Osteoblast (primary cell): ENCODE measurements around the gene ARFGAP1. TPM values are rescaled to one million over a fixed set of nuclear protein-coding genes. Genes with fewer than 3 reads are reported as not detected.
A peak's percentile ranks its signal among the peaks of the same experiment; 100 is the strongest.
"Not testable (repeated sequence)": the region's sequence is repeated elsewhere in the genome, so short reads cannot be mapped to it uniquely, and the experiment has no call there.

ENCODE experiments used
- DNase-seq: peaks from one replicate; pipeline ENCODE4 v3.0.0; 2011; ENCODE audit warnings: low spot score, mixed read lengths; ENCODE audit not compliant: insufficient read length; ENCODE audit errors: missing footprints
- H2AFZ ChIP-seq: 2 replicates; pipeline ENCODE4 v1.6.0; 2011; ENCODE audit warnings: mild to moderate bottlenecking, low read length
- H3K27ac ChIP-seq: 2 replicates; pipeline ENCODE4 v1.5.1; 2011; ENCODE audit warnings: mild to moderate bottlenecking, low read depth, low read length, moderate library complexity
- H3K27me3 ChIP-seq: 2 replicates; pipeline ENCODE4 v1.6.0; 2012; ENCODE audit warnings: mild to moderate bottlenecking, control low read depth, inconsistent platforms, low read length, moderate library complexity; ENCODE audit not compliant: insufficient read depth
- H3K36me3 ChIP-seq: 2 replicates; pipeline ENCODE4 v1.5.1; 2011; ENCODE audit warnings: mild to moderate bottlenecking, low read length, control low read depth, moderate library complexity; ENCODE audit not compliant: insufficient read depth
- H3K4me1 ChIP-seq: 2 replicates; pipeline ENCODE4 v1.5.1; 2011; ENCODE audit warnings: mild to moderate bottlenecking, low read length, control low read depth, moderate library complexity; ENCODE audit not compliant: insufficient read depth
- H3K4me2 ChIP-seq: 2 replicates; pipeline ENCODE4 v1.6.0; 2011; ENCODE audit warnings: mild to moderate bottlenecking, low read length; ENCODE audit not compliant: insufficient read depth
- H3K4me3 ChIP-seq: fragments of 200-600 bp; sonication (generic); 3 replicates; pipeline ENCODE4 v1.5.1; 2012; ENCODE audit warnings: mild to moderate bottlenecking, low read length, inconsistent platforms; ENCODE audit not compliant: insufficient read depth
- H3K79me2 ChIP-seq: 2 replicates; pipeline ENCODE4 v1.6.0; 2012; ENCODE audit warnings: mild to moderate bottlenecking, low read length, control low read depth, inconsistent platforms; ENCODE audit not compliant: insufficient read depth
- H3K9me3 ChIP-seq: 2 replicates; pipeline ENCODE4 v1.5.1; 2011; ENCODE audit warnings: low read depth, low read length, control low read depth
- H4K20me1 ChIP-seq: 2 replicates; pipeline ENCODE4 v1.6.0; 2012; ENCODE audit warnings: mild to moderate bottlenecking, low read length, control low read depth; ENCODE audit not compliant: insufficient read depth
- CTCF ChIP-seq: IDR thresholded peaks from 2 replicates; pipeline ENCODE4 v1.5.1; 2011; ENCODE audit warnings: mild to moderate bottlenecking, low read depth, low read length, moderate library complexity; ENCODE audit errors: extremely low read depth
- total RNA-seq: library from RNA; depleted of rRNA; stranded (reverse); fragments of >200 nt; gene quantifications from 2 replicates; pipeline ENCODE4 v1.2.3, GENCODE V29; 2012

ARFGAP1 gene
- total RNA-seq, 1 donor: 68.4 TPM

GRCh38 chr20:63251350-63251749 is 21.3 kb upstream of the ARFGAP1 start:
- not testable (repeated sequence) for H3K9me3 ChIP-seq, H2AFZ ChIP-seq, H3K4me1 ChIP-seq, H3K36me3 ChIP-seq, DNase-seq, H4K20me1 ChIP-seq, H3K4me3 ChIP-seq, H3K79me2 ChIP-seq, H3K4me2 ChIP-seq, H3K27ac ChIP-seq
- H3K27me3 ChIP-seq: peaks cover 58% of the 10 kb centered on the region
- TF ChIP-seq CTCF: peak; percentile 22

GRCh38 chr20:63252284-63252711 is 20.3 kb upstream of the ARFGAP1 start:
- no peak overlapping the region for H3K4me2 ChIP-seq
- TF ChIP-seq CTCF: no peak
- no peaks in the 10 kb centered on the region for H3K79me2 ChIP-seq
- no peak overlapping the region for H3K4me3 ChIP-seq
- H3K4me1 ChIP-seq: no peaks in the 10 kb centered on the region
- H2AFZ ChIP-seq: no peak overlapping the region
- no peak overlapping the region for H3K27ac ChIP-seq
- H3K36me3 ChIP-seq: no peaks in the 10 kb centered on the region
- DNase-seq: no peak
- H4K20me1 ChIP-seq: no peaks in the 10 kb centered on the region
- H3K9me3 ChIP-seq: no peaks in the 10 kb centered on the region
- H3K27me3 ChIP-seq: peaks cover 55% of the 10 kb centered on the region

GRCh38 chr20:63253065-63253437 is 19.6 kb upstream of the ARFGAP1 start:
- no peaks in the 10 kb centered on the region for H3K36me3 ChIP-seq
- peaks cover 48% of the 10 kb centered on the region for H3K27me3 ChIP-seq
- H3K4me2 ChIP-seq: no peak overlapping the region
- no peak overlapping the region for H3K27ac ChIP-seq
- H3K4me3 ChIP-seq: no peak overlapping the region
- H2AFZ ChIP-seq: no peak overlapping the region
- H4K20me1 ChIP-seq: no peaks in the 10 kb centered on the region
- no peaks in the 10 kb centered on the region for H3K79me2 ChIP-seq
- DNase-seq: no peak
- TF ChIP-seq CTCF: no peak
- H3K9me3 ChIP-seq: no peaks in the 10 kb centered on the region
- H3K4me1 ChIP-seq: no peaks in the 10 kb centered on the region

GRCh38 chr20:63253438-63254231 is 19.0 kb upstream of the ARFGAP1 start:
- no peak for DNase-seq
- Histone ChIP-seq H3K27me3 (peaks cover 51% of the 10 kb centered on the region), H3K4me2 (no peak overlapping the region), H2AFZ (no peak overlapping the region), H3K4me3 (no peak overlapping the region), H4K20me1 (no peaks in the 10 kb centered on the region), H3K79me2 (no peaks in the 10 kb centered on the region), H3K4me1 (no peaks in the 10 kb centered on the region), H3K9me3 (no peaks in the 10 kb centered on the region), H3K27ac (no peak overlapping the region), H3K36me3 (no peaks in the 10 kb centered on the region)
- TF ChIP-seq CTCF: no peak
